HepG2 (cell line): ENCODE data around the gene NSD1. TPM values are rescaled to one million over a fixed set of nuclear protein-coding genes. Genes with fewer than 3 reads are reported as not detected.

Experiments used
- HOXA5 ChIP-seq: sonication (generic); formaldehyde crosslinking; IDR thresholded peaks from 2 replicates; pipeline ENCODE4 v1.4.0; 2020; ENCODE audit warnings: missing genetic modification reagents
- SKI ChIP-seq: fragments of 450-650 bp; IDR thresholded peaks from one replicate; pipeline ENCODE4 v1.6.1; 2018; ENCODE audit warnings: mild to moderate bottlenecking; ENCODE audit not compliant: partially characterized antibody
- SOX6 ChIP-seq, 2 experiments: fragments of 450-650 bp in 1 of 2; sonication (generic) in 1 of 2; formaldehyde crosslinking in 1 of 2; IDR thresholded peaks; 2 replicates each; pipeline versions ENCODE4 v1.4.0 to v1.6.1; 2017 to 2020; ENCODE audit warnings: antibody characterized with exemption in 1 of 2, mild to moderate bottlenecking in 1 of 2, missing genetic modification reagents in 1 of 2
- ZFP62 ChIP-seq: sonication (generic); formaldehyde crosslinking; IDR thresholded peaks from 2 replicates; pipeline ENCODE4 v1.4.0; 2020; ENCODE audit warnings: missing genetic modification reagents
- ZNF503 ChIP-seq: sonication (generic); formaldehyde crosslinking; IDR thresholded peaks from 2 replicates; pipeline ENCODE4 v1.4.0; 2020; ENCODE audit warnings: missing genetic modification reagents
- ZNF776 ChIP-seq: sonication (generic); formaldehyde crosslinking; IDR thresholded peaks from 2 replicates; pipeline ENCODE4 v1.4.0; 2020; ENCODE audit warnings: mild to moderate bottlenecking, missing genetic modification reagents
- polyA plus RNA-seq, 8 experiments: library from polyadenylated mRNA; depleted of rRNA in 3 of 8; stranded (reverse) in 7 of 8; unstranded in 1 of 8; fragments of >200 nt; fragmentation: Illumina TruSeq in 4 of 8; extraction: Trizol in 4 of 8; gene quantifications; 2 replicates each; pipeline versions ENCODE4 v1.2.1 to v1.2.3, GENCODE V29; 2011 to 2016; ENCODE audit warnings: low read depth in 4 of 8, missing spikeins in 1 of 8, mixed read lengths in 1 of 8; ENCODE audit not compliant: insufficient read depth in 1 of 8
- total RNA-seq, 5 experiments: library from RNA; depleted of rRNA; stranded (reverse); fragments of >200 nt; fragmentation: Illumina TruSeq; extraction: Trizol; gene quantifications; 2 replicates each; pipeline ENCODE4 v1.2.3, GENCODE V29; 2016; ENCODE audit warnings: low read depth in 1 of 5
- TF ChIP-seq, protein P1 (sequence below): sonication (generic); formaldehyde crosslinking; IDR thresholded peaks from 2 replicates; pipeline ENCODE4 v1.4.0; 2020; ENCODE audit warnings: missing genetic modification reagents
- TF ChIP-seq, protein P2 (sequence below), 2 experiments: fragments of 450-650 bp in 1 of 2; sonication (generic) in 1 of 2; formaldehyde crosslinking in 1 of 2; IDR thresholded peaks; 2 replicates each; pipeline versions ENCODE4 v1.6.1 to v1.8.0; 2016 to 2022; ENCODE audit warnings: antibody characterized with exemption in 1 of 2, mild to moderate bottlenecking in 1 of 2, missing genetic modification reagents in 1 of 2
- TF ChIP-seq, protein P3 (sequence below): sonication (generic); formaldehyde crosslinking; IDR thresholded peaks from 2 replicates; pipeline ENCODE4 v1.5.1; 2020; ENCODE audit warnings: mild to moderate bottlenecking, missing genetic modification reagents, moderate library complexity

The NSD1 gene
- total and polyA plus RNA-seq, 2 of the 13 experiments (the other 11 are each of a cell fraction or from before 2014, with no cell fraction given): 0.01 to 0.09 TPM

DNA sequence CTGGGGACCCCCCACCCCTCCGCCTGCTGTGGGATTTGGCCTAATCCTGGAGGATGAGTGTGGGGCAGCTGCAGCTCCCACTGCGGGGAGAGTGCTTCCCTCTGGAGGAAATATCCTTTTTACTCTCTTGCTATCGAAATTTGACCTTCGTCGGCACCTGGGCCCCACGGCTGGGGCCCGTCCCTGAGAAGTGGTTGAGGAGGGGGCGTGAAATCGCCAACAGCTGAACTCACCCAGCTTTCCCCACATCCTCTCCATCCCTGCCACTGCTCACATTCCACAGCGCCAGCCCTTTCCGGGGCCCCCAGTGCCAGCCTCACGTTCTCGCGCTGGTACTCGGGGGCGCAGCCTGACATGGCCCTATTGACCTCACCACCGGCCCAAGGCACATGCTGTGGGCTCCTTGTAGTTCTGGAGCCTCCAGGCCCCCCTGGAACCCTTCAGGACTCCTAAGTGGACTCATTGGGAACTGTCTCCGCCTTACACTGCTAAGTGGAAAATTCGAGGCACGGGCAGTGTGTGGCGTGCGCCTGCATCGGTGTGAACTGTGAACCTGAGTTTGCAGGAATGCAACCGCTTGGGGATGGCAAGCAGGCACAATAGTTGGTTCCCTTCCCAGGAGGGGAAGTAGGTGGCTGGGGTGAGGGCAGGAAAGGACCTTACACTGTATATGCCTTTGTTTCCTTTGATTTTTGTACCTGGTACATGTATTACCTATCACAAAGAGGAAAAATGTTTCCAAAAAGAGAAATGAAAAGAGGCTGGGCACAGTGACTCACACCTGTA is 27.7 kb upstream of the NSD1 start (continued):
- TF ChIP-seq, protein P1, sequence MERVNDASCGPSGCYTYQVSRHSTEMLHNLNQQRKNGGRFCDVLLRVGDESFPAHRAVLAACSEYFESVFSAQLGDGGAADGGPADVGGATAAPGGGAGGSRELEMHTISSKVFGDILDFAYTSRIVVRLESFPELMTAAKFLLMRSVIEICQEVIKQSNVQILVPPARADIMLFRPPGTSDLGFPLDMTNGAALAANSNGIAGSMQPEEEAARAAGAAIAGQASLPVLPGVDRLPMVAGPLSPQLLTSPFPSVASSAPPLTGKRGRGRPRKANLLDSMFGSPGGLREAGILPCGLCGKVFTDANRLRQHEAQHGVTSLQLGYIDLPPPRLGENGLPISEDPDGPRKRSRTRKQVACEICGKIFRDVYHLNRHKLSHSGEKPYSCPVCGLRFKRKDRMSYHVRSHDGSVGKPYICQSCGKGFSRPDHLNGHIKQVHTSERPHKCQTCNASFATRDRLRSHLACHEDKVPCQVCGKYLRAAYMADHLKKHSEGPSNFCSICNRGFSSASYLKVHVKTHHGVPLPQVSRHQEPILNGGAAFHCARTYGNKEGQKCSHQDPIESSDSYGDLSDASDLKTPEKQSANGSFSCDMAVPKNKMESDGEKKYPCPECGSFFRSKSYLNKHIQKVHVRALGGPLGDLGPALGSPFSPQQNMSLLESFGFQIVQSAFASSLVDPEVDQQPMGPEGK (CRISPR knock-in tag): peak; percentile 68; the same call in 1 of the 2 replicates
- no peak for TF ChIP-seq HOXA5 (CRISPR knock-in tag)
- no peak for TF ChIP-seq ZNF776 (CRISPR knock-in tag)
- TF ChIP-seq, protein P2, sequence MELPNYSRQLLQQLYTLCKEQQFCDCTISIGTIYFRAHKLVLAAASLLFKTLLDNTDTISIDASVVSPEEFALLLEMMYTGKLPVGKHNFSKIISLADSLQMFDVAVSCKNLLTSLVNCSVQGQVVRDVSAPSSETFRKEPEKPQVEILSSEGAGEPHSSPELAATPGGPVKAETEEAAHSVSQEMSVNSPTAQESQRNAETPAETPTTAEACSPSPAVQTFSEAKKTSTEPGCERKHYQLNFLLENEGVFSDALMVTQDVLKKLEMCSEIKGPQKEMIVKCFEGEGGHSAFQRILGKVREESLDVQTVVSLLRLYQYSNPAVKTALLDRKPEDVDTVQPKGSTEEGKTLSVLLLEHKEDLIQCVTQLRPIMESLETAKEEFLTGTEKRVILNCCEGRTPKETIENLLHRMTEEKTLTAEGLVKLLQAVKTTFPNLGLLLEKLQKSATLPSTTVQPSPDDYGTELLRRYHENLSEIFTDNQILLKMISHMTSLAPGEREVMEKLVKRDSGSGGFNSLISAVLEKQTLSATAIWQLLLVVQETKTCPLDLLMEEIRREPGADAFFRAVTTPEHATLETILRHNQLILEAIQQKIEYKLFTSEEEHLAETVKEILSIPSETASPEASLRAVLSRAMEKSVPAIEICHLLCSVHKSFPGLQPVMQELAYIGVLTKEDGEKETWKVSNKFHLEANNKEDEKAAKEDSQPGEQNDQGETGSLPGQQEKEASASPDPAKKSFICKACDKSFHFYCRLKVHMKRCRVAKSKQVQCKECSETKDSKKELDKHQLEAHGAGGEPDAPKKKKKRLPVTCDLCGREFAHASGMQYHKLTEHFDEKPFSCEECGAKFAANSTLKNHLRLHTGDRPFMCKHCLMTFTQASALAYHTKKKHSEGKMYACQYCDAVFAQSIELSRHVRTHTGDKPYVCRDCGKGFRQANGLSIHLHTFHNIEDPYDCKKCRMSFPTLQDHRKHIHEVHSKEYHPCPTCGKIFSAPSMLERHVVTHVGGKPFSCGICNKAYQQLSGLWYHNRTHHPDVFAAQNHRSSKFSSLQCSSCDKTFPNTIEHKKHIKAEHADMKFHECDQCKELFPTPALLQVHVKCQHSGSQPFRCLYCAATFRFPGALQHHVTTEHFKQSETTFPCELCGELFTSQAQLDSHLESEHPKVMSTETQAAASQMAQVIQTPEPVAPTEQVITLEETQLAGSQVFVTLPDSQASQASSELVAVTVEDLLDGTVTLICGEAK (IDR thresholded peaks at IDR 0.05): no peak
- TF ChIP-seq, protein P2 (CRISPR knock-in tag; IDR thresholded peaks at IDR 0.05): peak; percentile 67; the same call in 1 of the 2 replicates
- no peak for TF ChIP-seq ZFP62 (CRISPR knock-in tag)
- TF ChIP-seq SKI: no peak
- no peak for TF ChIP-seq ZNF503 (CRISPR knock-in tag)
- TF ChIP-seq, protein P3, sequence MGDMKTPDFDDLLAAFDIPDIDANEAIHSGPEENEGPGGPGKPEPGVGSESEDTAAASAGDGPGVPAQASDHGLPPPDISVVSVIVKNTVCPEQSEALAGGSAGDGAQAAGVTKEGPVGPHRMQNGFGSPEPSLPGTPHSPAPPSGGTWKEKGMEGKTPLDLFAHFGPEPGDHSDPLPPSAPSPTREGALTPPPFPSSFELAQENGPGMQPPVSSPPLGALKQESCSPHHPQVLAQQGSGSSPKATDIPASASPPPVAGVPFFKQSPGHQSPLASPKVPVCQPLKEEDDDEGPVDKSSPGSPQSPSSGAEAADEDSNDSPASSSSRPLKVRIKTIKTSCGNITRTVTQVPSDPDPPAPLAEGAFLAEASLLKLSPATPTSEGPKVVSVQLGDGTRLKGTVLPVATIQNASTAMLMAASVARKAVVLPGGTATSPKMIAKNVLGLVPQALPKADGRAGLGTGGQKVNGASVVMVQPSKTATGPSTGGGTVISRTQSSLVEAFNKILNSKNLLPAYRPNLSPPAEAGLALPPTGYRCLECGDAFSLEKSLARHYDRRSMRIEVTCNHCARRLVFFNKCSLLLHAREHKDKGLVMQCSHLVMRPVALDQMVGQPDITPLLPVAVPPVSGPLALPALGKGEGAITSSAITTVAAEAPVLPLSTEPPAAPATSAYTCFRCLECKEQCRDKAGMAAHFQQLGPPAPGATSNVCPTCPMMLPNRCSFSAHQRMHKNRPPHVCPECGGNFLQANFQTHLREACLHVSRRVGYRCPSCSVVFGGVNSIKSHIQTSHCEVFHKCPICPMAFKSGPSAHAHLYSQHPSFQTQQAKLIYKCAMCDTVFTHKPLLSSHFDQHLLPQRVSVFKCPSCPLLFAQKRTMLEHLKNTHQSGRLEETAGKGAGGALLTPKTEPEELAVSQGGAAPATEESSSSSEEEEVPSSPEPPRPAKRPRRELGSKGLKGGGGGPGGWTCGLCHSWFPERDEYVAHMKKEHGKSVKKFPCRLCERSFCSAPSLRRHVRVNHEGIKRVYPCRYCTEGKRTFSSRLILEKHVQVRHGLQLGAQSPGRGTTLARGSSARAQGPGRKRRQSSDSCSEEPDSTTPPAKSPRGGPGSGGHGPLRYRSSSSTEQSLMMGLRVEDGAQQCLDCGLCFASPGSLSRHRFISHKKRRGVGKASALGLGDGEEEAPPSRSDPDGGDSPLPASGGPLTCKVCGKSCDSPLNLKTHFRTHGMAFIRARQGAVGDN: peak; percentile 99
- TF ChIP-seq SOX6 (IDR thresholded peaks at IDR 0.05): no peak
- TF ChIP-seq SOX6 (CRISPR knock-in tag; IDR thresholded peaks at IDR 0.05): peak; percentile 66
